GM19239 (cell line): Measurements from ENCODE around the gene DSCAML1.
"Not testable (repeated sequence)": the region's sequence is repeated elsewhere in the genome, so short reads cannot be mapped to it uniquely, and the experiment has no call there.

Experiments used
- DNase-seq: peaks from one replicate; pipeline ENCODE4 v3.0.0; 2011; ENCODE audit warnings: low spot score; ENCODE audit not compliant: insufficient read length
- FAIRE-seq: peaks from 2 replicates; lab custom pipeline; 2011; peaks lifted over from hg19 to GRCh38; lab: Jason Lieb, UNC

The DSCAML1 gene

DNA sequence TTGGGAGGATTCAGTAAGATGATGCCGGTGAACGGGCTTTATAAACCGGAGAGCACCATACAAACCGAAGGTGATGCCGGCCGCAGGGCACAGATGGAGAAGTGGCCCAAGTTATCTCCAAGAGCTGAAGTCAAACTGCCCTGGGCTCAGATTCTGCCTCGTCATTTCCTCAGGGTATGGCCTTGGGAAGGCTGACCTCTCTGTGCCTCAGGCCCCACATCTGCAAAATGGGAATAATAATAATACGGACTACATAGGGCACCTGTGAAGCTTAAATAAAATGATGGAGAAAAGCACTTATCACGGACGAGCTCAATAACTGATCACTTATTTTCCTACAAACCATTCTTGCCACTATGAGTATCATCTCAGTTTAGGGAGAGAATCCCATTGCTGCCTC lies 29.9 kb downstream of the DSCAML1 start:
- FAIRE-seq (no peak), DNase-seq (no peak)

GRCh38 chr11:117766576-117766975 lies 30.4 kb downstream of the DSCAML1 start:
- DNase-seq (no peak), FAIRE-seq (no peak)

- no peak for FAIRE-seq
- DNase-seq, result no peak
Measured at GRCh38 chr11:117766026-117766425, 31.0 kb downstream of the DSCAML1 start.

DNA sequence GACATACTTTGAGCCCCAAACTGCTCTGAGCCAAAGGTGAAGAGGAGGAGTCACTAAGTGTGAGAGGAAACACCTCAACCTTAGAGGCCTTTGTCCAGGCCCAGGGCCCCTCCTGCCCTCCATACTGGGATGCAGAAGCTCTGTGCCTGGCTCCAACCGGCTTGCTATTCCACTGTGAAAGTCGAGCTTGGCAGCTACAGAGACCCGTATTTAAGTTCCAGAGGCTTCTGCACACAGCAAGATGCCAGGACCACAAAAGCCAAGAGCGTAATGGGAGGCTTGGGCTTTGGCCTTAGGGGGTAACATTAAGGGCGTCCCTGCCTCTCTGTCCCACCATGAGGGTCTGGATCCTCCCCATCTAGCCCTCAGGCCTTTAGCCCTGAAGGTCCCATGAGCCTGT lies 31.9 kb downstream of the DSCAML1 start:
- no peak for DNase-seq
- FAIRE-seq, result no peak

- not testable (repeated sequence) for DNase-seq, FAIRE-seq
Measured at GRCh38 chr11:117763465-117763864, 33.6 kb downstream of the DSCAML1 start.

GRCh38 chr11:117761993-117762392 lies 35.0 kb downstream of the DSCAML1 start:
- FAIRE-seq, result no peak
- DNase-seq, result no peak

GRCh38 chr11:117759305-117759704 lies 37.7 kb downstream of the DSCAML1 start:
- DNase-seq (no peak), FAIRE-seq (no peak)

DNA sequence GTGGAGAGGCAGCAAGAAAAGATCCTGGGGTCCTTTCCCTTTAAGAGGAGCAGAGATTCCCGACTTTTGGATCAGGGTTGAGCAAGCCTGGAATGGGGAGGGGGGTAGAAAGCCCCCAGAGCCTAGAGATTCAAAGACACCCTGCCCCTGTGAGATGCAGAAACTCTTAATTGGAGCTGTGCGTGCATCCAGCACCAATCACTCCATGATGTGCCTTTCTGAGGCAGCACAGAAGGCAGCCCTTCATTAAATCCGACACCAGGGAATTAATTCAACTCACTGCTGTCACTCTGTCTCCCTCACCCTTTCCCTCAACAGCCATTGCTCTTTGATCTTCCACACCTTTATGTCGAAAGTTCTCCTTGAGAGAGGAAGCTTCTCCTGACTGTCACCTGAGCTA lies 43.0 kb downstream of the DSCAML1 start:
- no peak for FAIRE-seq
- DNase-seq, result no peak

- DNase-seq, result no peak
Measured at GRCh38 chr11:117752721-117753237, 44.2 kb downstream of the DSCAML1 start.

GRCh38 chr11:117752071-117752470 lies 44.9 kb downstream of the DSCAML1 start:
- DNase-seq (no peak), FAIRE-seq (no peak)

More at GRCh38 chr11:117752721-117753237, 44.2 kb downstream of the DSCAML1 start:
- FAIRE-seq, result no peak

GRCh38 chr11:117750916-117751662 lies 45.9 kb downstream of the DSCAML1 start:
- DNase-seq (no peak), FAIRE-seq (no peak)

DNA sequence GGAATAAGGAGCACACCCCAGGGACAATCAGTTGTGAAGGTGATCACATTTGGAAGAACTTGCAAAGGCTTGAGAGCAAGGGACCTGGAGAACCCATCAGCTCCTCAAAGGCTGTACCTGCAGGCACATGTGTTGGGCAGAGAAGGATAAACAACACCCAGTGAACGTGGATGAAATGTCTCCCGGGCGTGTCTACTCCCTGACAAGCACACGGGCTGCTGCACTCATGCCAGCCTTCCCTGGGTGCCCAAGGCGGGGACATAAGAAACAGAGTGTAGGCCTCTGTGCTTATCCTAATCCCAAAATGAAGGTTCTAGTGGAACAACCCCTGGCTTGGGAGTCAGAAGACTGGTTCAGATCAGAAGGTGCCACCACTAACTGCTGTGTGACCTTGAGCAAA lies 46.7 kb downstream of the DSCAML1 start:
- DNase-seq (no peak), FAIRE-seq (no peak)

DNA sequence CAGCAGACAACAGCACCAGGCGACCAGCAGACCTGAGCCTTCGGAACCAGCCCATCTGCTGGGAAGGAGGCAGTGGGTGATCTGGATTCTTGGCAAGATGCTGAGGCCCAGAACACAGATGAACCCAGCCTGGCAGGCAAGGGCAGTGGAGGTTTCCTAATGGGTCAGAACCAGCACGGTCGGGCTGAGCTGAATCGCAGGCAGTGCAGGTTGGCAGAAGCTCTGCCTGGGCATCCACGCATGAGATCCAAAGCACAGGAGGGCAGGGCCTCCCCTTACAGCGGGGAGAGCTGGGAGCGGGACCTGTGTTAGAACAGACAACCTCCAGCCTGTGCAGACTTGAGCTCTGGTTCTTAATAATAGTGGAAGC lies 47.5 kb downstream of the DSCAML1 start:
- DNase-seq (no peak), FAIRE-seq (no peak)

DNA sequence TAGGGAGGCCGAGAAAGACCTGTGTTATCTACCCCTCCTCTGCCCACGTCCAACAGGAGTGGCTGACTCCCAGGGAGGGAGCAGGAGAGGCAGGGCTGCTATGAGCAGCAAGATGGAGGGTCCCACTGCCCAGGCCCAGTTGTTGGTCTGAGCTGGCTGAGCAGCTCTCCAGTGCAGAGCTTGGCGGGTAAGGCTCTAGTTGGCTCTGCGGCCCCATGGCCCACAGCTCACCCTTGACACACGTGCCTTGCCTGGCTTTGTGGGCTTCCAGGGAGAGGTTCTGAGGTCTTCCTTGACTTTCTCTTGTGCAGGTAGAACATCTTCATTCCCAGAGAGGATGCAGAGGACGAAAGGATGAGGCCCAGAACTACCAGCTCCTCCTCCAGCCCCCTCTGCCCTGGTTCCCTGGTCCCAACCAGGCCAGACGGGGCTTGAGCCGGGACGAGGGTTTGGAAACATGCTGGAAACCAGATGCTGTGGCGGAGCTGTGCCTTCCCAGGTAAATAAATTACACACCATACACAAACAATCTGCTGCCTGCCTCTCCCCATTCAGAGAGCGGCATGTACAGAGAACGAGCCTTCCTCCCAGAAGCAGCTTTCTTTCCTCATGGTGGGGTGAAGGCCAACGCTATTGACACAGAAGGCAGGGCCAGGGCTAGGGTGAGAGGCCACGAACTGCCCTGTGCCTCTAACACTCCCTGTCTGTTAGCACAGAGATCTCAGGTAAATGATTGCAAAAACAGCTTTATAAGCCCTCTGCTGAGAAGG lies 48.1 kb downstream of the DSCAML1 start:
- DNase-seq, result no peak
- no peak for FAIRE-seq

DNA sequence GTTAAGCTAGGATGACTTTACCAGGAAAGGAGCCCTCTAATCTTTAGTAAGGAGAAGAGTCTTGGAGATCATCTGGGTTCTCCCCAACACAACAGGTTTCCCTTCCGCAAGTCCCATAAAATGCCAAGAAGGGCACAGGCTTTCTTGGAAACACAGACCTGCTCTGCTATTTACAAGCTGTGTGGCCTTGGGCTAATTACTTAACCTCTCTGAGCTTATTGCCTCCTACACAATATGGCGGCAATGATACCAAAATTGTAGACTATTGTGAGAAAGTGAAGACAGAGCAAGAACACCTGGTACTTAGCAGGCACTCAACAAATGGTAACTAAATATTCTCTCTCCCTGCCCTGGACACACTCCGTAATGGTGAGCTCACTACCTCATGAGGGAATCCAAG lies 49.1 kb downstream of the DSCAML1 start:
- FAIRE-seq (no peak), DNase-seq (no peak)

DNA sequence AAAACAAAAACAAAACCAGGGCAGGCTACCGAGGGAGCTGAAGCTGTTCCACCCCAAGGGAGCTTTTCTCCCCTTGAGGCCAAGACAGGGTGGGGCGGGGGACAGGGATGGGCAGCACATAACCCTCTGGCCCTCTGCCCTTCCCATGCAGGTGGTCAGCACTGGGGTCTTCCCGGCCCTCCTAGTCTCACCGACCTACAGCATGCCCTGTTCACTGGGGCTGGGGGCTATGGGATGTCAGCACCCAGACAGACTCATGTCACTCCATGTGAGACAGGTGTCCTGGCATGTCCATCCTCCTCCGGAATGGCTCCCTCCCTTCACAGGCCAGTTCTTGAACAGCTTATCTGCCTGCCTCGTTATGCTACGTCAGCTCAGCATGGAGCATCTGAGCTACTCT lies 51.7 kb downstream of the DSCAML1 start:
- DNase-seq, result no peak
- no peak for FAIRE-seq

GRCh38 chr11:117744471-117745150 lies 52.4 kb downstream of the DSCAML1 start:
- no peak for DNase-seq
- FAIRE-seq, result no peak

- no peak for FAIRE-seq
- DNase-seq, result no peak
Measured at GRCh38 chr11:117743121-117743815, 53.7 kb downstream of the DSCAML1 start.

DNA sequence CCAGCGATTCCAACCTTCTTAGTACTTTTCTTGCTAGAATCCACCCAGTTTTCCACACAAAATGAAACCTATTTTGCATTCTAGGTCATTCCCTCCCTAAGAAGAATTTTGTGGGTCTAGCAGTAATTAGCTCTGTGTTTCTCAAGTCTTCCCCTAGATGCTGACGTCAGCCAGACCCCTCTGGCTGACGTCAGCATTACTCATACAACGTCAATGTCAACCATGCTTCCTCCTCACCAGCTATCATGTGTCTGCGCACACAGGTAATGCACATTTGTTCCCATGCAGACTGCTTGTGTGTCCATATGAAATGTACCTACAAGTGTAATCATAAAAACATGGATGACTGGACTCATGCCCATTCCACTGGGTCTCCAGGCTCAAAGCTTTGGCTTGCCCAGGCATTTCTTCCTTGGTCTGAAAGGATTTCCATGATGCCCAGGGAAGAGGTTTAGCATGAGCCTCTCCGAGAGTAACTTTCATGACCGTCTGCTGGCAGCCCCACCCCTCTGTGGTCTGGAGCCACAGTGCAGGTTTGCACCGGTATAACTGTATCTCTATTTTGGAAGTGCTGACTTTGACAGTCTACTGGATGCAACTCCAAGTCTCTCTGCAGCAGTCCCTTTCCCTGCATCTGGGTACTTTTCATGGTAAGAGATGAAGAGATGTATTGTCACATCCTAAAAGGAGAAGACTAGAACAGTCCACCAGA lies 58.6 kb downstream of the DSCAML1 start:
- no peak for DNase-seq
- FAIRE-seq, result no peak
